K562 (cell line): Measurements from ENCODE around the gene IBA57. TPM values are rescaled to one million over a fixed set of nuclear protein-coding genes. Genes with fewer than 3 reads are reported as not detected.

Source experiments
- ATAC-seq: fragments of 200-7000 bp; cut with Tn5 transposase; 3 replicates; pipeline ENCODE4 v1.9.1; 2020; ENCODE audit warnings: moderate library complexity
- BruUV-seq: library from RNA; stranded (reverse); fragments of 400-500 nt; replicated peaks from 2 replicates; lab custom pipeline; 2021; lab: Mats Ljungman, UMichigan
- CTCF ChIA-PET: fragments of 300-600 bp; formaldehyde crosslinking; extraction: SDS; loops from one replicate; lab custom pipeline; 2021; ENCODE audit warnings: low intra/inter-chr PET ratio; lab: Yijun Ruan, JAX
- POLR2A ChIA-PET: fragments of 300-600, 350-650 bp; sonication (Branson Sonifier 250); formaldehyde crosslinking; extraction: SDS; loops from one replicate; lab custom pipeline; 2021; ENCODE audit warnings: antibody characterized with exemption, inconsistent platforms; lab: Yijun Ruan, JAX
- DNase-seq, 4 experiments: peaks; one replicate each; pipeline versions ENCODE4 v3.0.0 to v3.0.0-alpha.2; 2011 to 2018; ENCODE audit warnings: low spot score in 3 of 4, mixed read lengths in 3 of 4; ENCODE audit errors: extremely low read depth in 1 of 4
- FAIRE-seq: peaks from 2 replicates; lab custom pipeline; 2011; peaks lifted over from hg19 to GRCh38; lab: Jason Lieb, UNC
- H2AFZ ChIP-seq: 2 replicates; pipeline ENCODE4 v1.6.0; 2011; ENCODE audit warnings: low read depth, low read length, control low read depth, inconsistent platforms
- H3K27ac ChIP-seq: fragments of 200-600 bp; 3 replicates; pipeline ENCODE4 v1.8.0; 2011; ENCODE audit warnings: low read depth, mild to moderate bottlenecking, control low read depth, inconsistent platforms, low read length, moderate library complexity, mixed read lengths; ENCODE audit errors: extremely low read depth
- H3K27me3 ChIP-seq, 2 experiments: fragments of 300-600 bp in 1 of 2; 2 replicates in 1 of 2; 3 replicates in 1 of 2; pipeline versions ENCODE4 v1.6.0 to v1.8.0; 2011; ENCODE audit warnings: inconsistent platforms in 2 of 2, low read length in 2 of 2, mild to moderate bottlenecking in 1 of 2, mixed read lengths in 1 of 2, moderate library complexity in 1 of 2; ENCODE audit not compliant: control insufficient read depth in 2 of 2, insufficient read depth in 2 of 2
- H3K36me3 ChIP-seq: fragments of 300-600 bp; 3 replicates; pipeline ENCODE4 v1.8.0; 2011; ENCODE audit warnings: mild to moderate bottlenecking, low read length, inconsistent platforms; ENCODE audit not compliant: control insufficient read depth, insufficient read depth
- H3K4me1 ChIP-seq, 2 experiments: fragments of 200-600 bp in 1 of 2; replicated peaks in 1 of 2; 2 replicates in 1 of 2; 3 replicates in 1 of 2; pipeline versions ENCODE4 v1.5.1 to v1.8.0; 2011; ENCODE audit warnings: inconsistent platforms in 2 of 2, low read length in 2 of 2, mild to moderate bottlenecking in 1 of 2, mixed read lengths in 1 of 2, moderate library complexity in 1 of 2; ENCODE audit not compliant: control insufficient read depth in 2 of 2, insufficient read depth in 2 of 2
- H3K4me2 ChIP-seq: 2 replicates; pipeline ENCODE4 v1.6.1; 2011; ENCODE audit warnings: low read length, control low read depth, inconsistent platforms, mixed read lengths; ENCODE audit not compliant: insufficient read depth
- H3K4me3 ChIP-seq: fragments of 200-600 bp; sonication (generic), shearing (Covaris generic); 2 replicates; pipeline ENCODE4 v1.5.1; 2016; ENCODE audit warnings: control low read depth, inconsistent platforms
- H3K79me2 ChIP-seq: fragments of 200-600 bp; 3 replicates; pipeline ENCODE4 v1.8.0; 2011; ENCODE audit warnings: low read length, inconsistent platforms; ENCODE audit not compliant: control insufficient read depth, insufficient read depth
- H3K9ac ChIP-seq, 2 experiments: 2 replicates each; pipeline versions ENCODE4 v1.6.0 to v1.6.1; 2011; ENCODE audit warnings: low read depth in 2 of 2, low read length in 2 of 2, control low read depth in 1 of 2, inconsistent platforms in 1 of 2, mild to moderate bottlenecking in 1 of 2, mixed read lengths in 1 of 2; ENCODE audit not compliant: insufficient read depth in 1 of 2
- H3K9me1 ChIP-seq: one replicate; pipeline ENCODE4 v1.6.0; 2011; ENCODE audit warnings: inconsistent platforms, mild to moderate bottlenecking, low read length, moderate library complexity; ENCODE audit not compliant: control insufficient read depth, insufficient read depth
- H3K9me3 ChIP-seq: replicated peaks from 2 replicates; pipeline ENCODE4 v1.5.1; 2011; ENCODE audit warnings: low read depth, low read length, inconsistent platforms; ENCODE audit not compliant: control insufficient read depth, insufficient read depth
- H4K20me1 ChIP-seq: replicated peaks from 2 replicates; pipeline ENCODE4 v1.6.1; 2011; ENCODE audit warnings: low read length, inconsistent platforms, mixed read lengths; ENCODE audit not compliant: control insufficient read depth, insufficient read depth
- ARID2 ChIP-seq: fragments of 450-650 bp; IDR thresholded peaks from 2 replicates; pipeline ENCODE4 v1.6.1; 2017; ENCODE audit warnings: antibody characterized with exemption, mild to moderate bottlenecking
- BCL6 ChIP-seq: fragments of 250-450 bp; sonication (Bioruptor Pico); IDR thresholded peaks from 2 replicates; pipeline ENCODE4 v1.4.0; 2020
- GTF2E2 ChIP-seq: fragments of 200-800 bp; sonication (Bioruptor generic); IDR thresholded peaks from 2 replicates; pipeline ENCODE4 v1.6.1; 2016; ENCODE audit warnings: missing genetic modification characterization, missing compliant biosample characterization
- HNRNPUL1 ChIP-seq: fragments of 200-400 bp; formaldehyde crosslinking; IDR thresholded peaks from 2 replicates; pipeline ENCODE4 v1.6.1; 2017; ENCODE audit warnings: low read length
- MEF2A ChIP-seq: IDR thresholded peaks from 2 replicates; pipeline ENCODE4 v1.6.1; 2011; ENCODE audit warnings: low read depth, mild to moderate bottlenecking, low read length, moderate library complexity; ENCODE audit not compliant: control insufficient read depth
- PCBP2 ChIP-seq: fragments of 200-400 bp; formaldehyde crosslinking; IDR thresholded peaks from 2 replicates; pipeline ENCODE4 v1.6.1; 2018; ENCODE audit warnings: low read length, low read depth, mild to moderate bottlenecking, moderate library complexity; ENCODE audit not compliant: poor library complexity, severe bottlenecking
- PURB ChIP-seq: sonication (generic); formaldehyde crosslinking; IDR thresholded peaks from 2 replicates; pipeline ENCODE4 v1.9.0; 2021; ENCODE audit warnings: low read depth, mild to moderate bottlenecking, missing genetic modification reagents
- RAD21 ChIP-seq, 2 experiments: fragments of 250-450 bp in 1 of 2; fragments of 450-650 bp in 1 of 2; sonication (Bioruptor Pico) in 1 of 2; formaldehyde crosslinking in 1 of 2; IDR thresholded peaks in 1 of 2; conservative IDR thresholded peaks in 1 of 2; 2 replicates each; pipeline versions ENCODE4 v1.4.0 to v1.8.0; 2020 to 2022; ENCODE audit warnings: mild to moderate bottlenecking in 2 of 2, moderate library complexity in 1 of 2
- SIX5 ChIP-seq, 2 experiments: IDR thresholded peaks; 2 replicates each; pipeline ENCODE4 v1.6.1; 2011; ENCODE audit warnings: low read length in 2 of 2, borderline replicate concordance in 1 of 2, low read depth in 1 of 2, mild to moderate bottlenecking in 1 of 2, moderate library complexity in 1 of 2; ENCODE audit not compliant: insufficient read depth in 1 of 2
- ZNF146 ChIP-seq: IDR thresholded peaks from one replicate; pipeline ENCODE4 v1.6.1; 2018; ENCODE audit warnings: missing compliant biosample characterization; ENCODE audit not compliant: unreplicated experiment
- WGBS: fragments of 100-300 bp; shearing (Covaris generic); methylation state at CpG from one replicate; pipeline ENCODE4 v1.1.6; 2016; ENCODE audit warnings: low coverage, mixed read lengths; ENCODE audit not compliant: insufficient coverage; ENCODE audit errors: missing lambda C conversion rate; 5-methylcytosine and 5-hydroxymethylcytosine counted together
- in situ Hi-C: fragments of 300-500 bp; cut with MboI; formaldehyde crosslinking; loops from 4 replicates; pipeline ENCODE4 v1.15.0; 2018; ENCODE audit warnings: inconsistent platforms, mixed read lengths
- intact Hi-C: fragments of 100-400 bp; cut with micrococcal nuclease; formaldehyde crosslinking; loops from 2 replicates; pipeline ENCODE4 v1.14.2; 2022
- polyA plus RNA-seq, 8 experiments: library from polyadenylated mRNA; depleted of rRNA in 4 of 8; stranded (reverse) in 5 of 8; unstranded in 3 of 8; fragments of >200 nt; fragmentation: Nextera tagmentation in 2 of 8; fragmentation: Illumina TruSeq in 1 of 8; extraction: Ambion mirVana in 2 of 8; extraction: Trizol in 1 of 8; gene quantifications; 2 replicates each; pipeline versions ENCODE4 v1.2.1 to v1.2.3, GENCODE V29; 2011 to 2014; ENCODE audit warnings: inconsistent platforms in 1 of 8, missing spikeins in 1 of 8
- total RNA-seq, 7 experiments: library from RNA; depleted of rRNA in 6 of 7; stranded (reverse); fragments of >200 nt in 6 of 7; fragmentation: Illumina TruSeq in 2 of 7; extraction: Trizol in 2 of 7; gene quantifications; 2 replicates each; pipeline versions ENCODE4 v1.2.1 to v1.2.3, GENCODE V29; 2011 to 2021; ENCODE audit warnings: low replicate concordance in 1 of 7
- TF ChIP-seq, protein P1 (sequence below), 2 experiments: fragments of 450-650 bp; formaldehyde crosslinking in 1 of 2; IDR thresholded peaks; 2 replicates each; pipeline versions ENCODE4 v1.4.0 to v1.6.1; 2014 to 2020; ENCODE audit warnings: mild to moderate bottlenecking in 2 of 2, borderline replicate concordance in 1 of 2, low read depth in 1 of 2

The IBA57 gene
- total and polyA plus RNA-seq, 9 of the 15 experiments (the other 6 are each of a cell fraction or from before 2014, with no cell fraction given): 0.77 to 15.5 (median 2.7) TPM

DNA sequence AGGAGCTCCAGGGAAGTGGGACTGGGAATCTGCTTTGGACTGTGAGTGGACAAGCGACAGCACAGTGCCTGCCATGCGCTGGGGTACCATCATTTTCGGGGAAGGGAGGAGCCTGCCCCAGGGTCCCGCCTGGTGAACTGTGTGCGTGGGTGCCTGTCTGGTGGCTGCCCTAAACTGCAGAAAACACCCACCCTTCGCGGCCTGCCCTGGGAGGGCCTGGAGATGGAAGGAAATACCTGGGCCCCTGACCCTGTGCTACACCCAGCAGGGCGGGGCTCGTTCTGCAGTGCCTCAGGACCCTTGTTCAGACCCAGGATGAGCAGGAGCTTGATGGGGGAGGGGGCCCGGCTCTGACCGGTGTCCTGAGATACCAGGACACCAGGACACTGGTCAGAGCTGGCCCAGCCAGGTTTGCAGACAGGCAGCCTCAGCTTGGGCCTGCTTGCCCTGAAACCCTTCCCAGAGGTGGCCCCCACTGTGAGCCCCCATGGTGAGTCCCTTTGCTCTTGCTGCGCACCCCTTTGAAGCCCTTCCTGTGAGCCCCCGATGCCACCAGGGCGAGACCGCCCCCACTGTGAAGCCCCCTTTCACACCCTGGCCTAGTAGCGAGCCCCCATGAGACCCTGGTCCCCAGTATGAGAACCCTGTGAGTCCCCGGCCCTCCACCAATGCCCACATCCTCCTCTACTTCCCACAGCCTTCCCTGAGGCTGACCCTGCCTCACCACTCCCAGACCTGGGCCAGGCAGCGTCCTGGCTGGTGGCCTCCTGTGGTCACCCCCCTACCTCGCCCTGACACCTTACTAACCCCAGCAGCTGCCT is 13.3 kb upstream of the IBA57 start:
- Histone ChIP-seq H3K36me3 (peaks cover 24% of the 10 kb centered on the region; the same call in 2 of the 3 replicates), H2AFZ (no peak overlapping the region), H4K20me1 (peaks cover 2% of the 10 kb centered on the region), H3K79me2 (peaks cover 24% of the 10 kb centered on the region), H3K9me1 (no peaks in the 10 kb centered on the region), H3K27ac (no peak overlapping the region), H3K4me1 (peaks cover 16 to 78% of the 10 kb centered on the region in 2 experiments), H3K9ac (peak overlapping the region in 1 of 2 experiments; percentile 91; a peak in 2 of 4 replicates), H3K9me3 (no peaks in the 10 kb centered on the region), H3K4me2 (no peak overlapping the region), H3K4me3 (no peak overlapping the region), H3K27me3 (no peaks in the 10 kb centered on the region)
- intact Hi-C loops (no loop called here), in situ Hi-C loops (no loop called here)
- FAIRE-seq (no peak), ATAC-seq (no peak), DNase-seq (no peak)
- TF ChIP-seq RAD21 (CRISPR knock-in tag; conservative IDR thresholded peaks at IDR 0.05 in 1 of 2, IDR thresholded peaks at IDR 0.05 in 1 of 2) (no peak), ZNF146 (CRISPR knock-in tag) (no peak), PCBP2 (no peak), ARID2 (no peak), SIX5 (IDR thresholded peaks at IDR 0.05; ENCODE audit: borderline replicate concordance in 1 of 2, insufficient read depth in 1 of 2, low read depth in 1 of 2, low read length in 2 of 2) (no peak), HNRNPUL1 (no peak), MEF2A (no peak), GTF2E2 (tag) (no peak), PURB (CRISPR knock-in tag) (no peak), BCL6 (CRISPR knock-in tag) (no peak)
- TF ChIP-seq, protein P1, sequence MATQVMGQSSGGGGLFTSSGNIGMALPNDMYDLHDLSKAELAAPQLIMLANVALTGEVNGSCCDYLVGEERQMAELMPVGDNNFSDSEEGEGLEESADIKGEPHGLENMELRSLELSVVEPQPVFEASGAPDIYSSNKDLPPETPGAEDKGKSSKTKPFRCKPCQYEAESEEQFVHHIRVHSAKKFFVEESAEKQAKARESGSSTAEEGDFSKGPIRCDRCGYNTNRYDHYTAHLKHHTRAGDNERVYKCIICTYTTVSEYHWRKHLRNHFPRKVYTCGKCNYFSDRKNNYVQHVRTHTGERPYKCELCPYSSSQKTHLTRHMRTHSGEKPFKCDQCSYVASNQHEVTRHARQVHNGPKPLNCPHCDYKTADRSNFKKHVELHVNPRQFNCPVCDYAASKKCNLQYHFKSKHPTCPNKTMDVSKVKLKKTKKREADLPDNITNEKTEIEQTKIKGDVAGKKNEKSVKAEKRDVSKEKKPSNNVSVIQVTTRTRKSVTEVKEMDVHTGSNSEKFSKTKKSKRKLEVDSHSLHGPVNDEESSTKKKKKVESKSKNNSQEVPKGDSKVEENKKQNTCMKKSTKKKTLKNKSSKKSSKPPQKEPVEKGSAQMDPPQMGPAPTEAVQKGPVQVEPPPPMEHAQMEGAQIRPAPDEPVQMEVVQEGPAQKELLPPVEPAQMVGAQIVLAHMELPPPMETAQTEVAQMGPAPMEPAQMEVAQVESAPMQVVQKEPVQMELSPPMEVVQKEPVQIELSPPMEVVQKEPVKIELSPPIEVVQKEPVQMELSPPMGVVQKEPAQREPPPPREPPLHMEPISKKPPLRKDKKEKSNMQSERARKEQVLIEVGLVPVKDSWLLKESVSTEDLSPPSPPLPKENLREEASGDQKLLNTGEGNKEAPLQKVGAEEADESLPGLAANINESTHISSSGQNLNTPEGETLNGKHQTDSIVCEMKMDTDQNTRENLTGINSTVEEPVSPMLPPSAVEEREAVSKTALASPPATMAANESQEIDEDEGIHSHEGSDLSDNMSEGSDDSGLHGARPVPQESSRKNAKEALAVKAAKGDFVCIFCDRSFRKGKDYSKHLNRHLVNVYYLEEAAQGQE (IDR thresholded peaks at IDR 0.05; ENCODE audit: borderline replicate concordance): no peak
- TF ChIP-seq, protein P1 (CRISPR knock-in tag; IDR thresholded peaks at IDR 0.05; ENCODE audit: low read depth): no peak
- no TSS peak for BruUV-seq
- ChIA-PET CTCF (no interaction called here), POLR2A (interaction anchor here (0.6 to 4.2 kb wide), 7 partner anchors 9 to 70 kb away, joined by 3 to 46 read pairs (median 9); partner anchors contain the start of genes ARF1, GUK1 and IBA57)
- WGBS: 73% methylated on average over 17 of the region's 19 CpGs
